Neuron (in vitro differentiated cells): ENCODE data around the gene PCED1B.
"Not testable (repeated sequence)": the region's sequence is repeated elsewhere in the genome, so short reads cannot be mapped to it uniquely, and the experiment has no call there.

Source experiments
- H2AFZ ChIP-seq: one replicate; pipeline ENCODE4 v1.6.1; 2013; ENCODE audit warnings: low read depth, mild to moderate bottlenecking, inconsistent platforms, low read length, moderate library complexity
- H3K27me3 ChIP-seq: one replicate; pipeline ENCODE4 v1.6.1; 2013; ENCODE audit warnings: low read length; ENCODE audit not compliant: insufficient read depth
- H3K36me3 ChIP-seq: one replicate; pipeline ENCODE4 v1.6.1; 2013; ENCODE audit warnings: low read length; ENCODE audit not compliant: insufficient read depth
- H3K4me1 ChIP-seq: one replicate; pipeline ENCODE4 v1.6.1; 2013; ENCODE audit warnings: low read length; ENCODE audit not compliant: insufficient read depth
- H3K4me3 ChIP-seq: 2 replicates; pipeline ENCODE4 v1.5.1; 2013; ENCODE audit warnings: mild to moderate bottlenecking, low read length, moderate library complexity
- H3K9me3 ChIP-seq: one replicate; pipeline ENCODE4 v1.6.1; 2013; ENCODE audit warnings: low read length

PCED1B gene

GRCh38 chr12:47155457-47156166 lies 76.2 kb downstream of the PCED1B start:
- no peaks in the 10 kb centered on the region for H3K4me1 ChIP-seq
- no peak overlapping the region for H2AFZ ChIP-seq
- H3K27me3 ChIP-seq = no peaks in the 10 kb centered on the region
- H3K36me3 ChIP-seq = no peaks in the 10 kb centered on the region
- H3K9me3 ChIP-seq = no peaks in the 10 kb centered on the region
- H3K4me3 ChIP-seq = no peak overlapping the region

- no peaks in the 10 kb centered on the region for H3K4me1 ChIP-seq
- H2AFZ ChIP-seq = no peak overlapping the region
- H3K27me3 ChIP-seq = no peaks in the 10 kb centered on the region
- no peak overlapping the region for H3K4me3 ChIP-seq
- H3K9me3 ChIP-seq = no peaks in the 10 kb centered on the region
- no peaks in the 10 kb centered on the region for H3K36me3 ChIP-seq
Observed at GRCh38 chr12:47156167-47156736, 76.8 kb downstream of the PCED1B start.

DNA sequence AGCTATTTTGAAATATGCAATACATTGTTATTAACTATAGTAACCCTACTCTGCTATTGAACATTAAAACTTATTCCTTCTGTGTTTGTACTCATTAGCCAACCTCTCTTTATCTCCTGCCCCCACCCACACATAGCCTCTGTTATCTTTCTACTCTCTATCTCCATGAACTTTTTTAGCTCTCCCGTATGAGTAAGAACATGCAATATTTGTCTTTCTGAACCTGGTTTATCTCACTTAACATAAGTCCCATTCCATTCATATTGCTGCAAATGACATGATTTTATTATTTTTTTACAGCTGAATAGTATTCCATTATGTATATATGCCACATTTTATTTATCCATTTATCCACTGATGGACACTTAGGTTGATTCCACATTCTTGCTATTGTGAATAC lies 79.4 kb downstream of the PCED1B start:
- Histone ChIP-seq H3K4me3 (no peak overlapping the region), H3K27me3 (no peaks in the 10 kb centered on the region), H3K36me3 (no peaks in the 10 kb centered on the region), H3K4me1 (no peaks in the 10 kb centered on the region), H2AFZ (no peak overlapping the region), H3K9me3 (no peaks in the 10 kb centered on the region)

GRCh38 chr12:47159348-47159747 lies 79.9 kb downstream of the PCED1B start:
- no peak overlapping the region for H3K4me3 ChIP-seq
- no peaks in the 10 kb centered on the region for H3K4me1 ChIP-seq
- no peaks in the 10 kb centered on the region for H3K9me3 ChIP-seq
- H3K27me3 ChIP-seq = no peaks in the 10 kb centered on the region
- H2AFZ ChIP-seq = no peak overlapping the region
- no peaks in the 10 kb centered on the region for H3K36me3 ChIP-seq

GRCh38 chr12:47160316-47161244 lies 81.2 kb downstream of the PCED1B start:
- H3K36me3 ChIP-seq = no peaks in the 10 kb centered on the region
- H3K9me3 ChIP-seq = no peaks in the 10 kb centered on the region
- H3K4me1 ChIP-seq = no peaks in the 10 kb centered on the region
- no peak overlapping the region for H2AFZ ChIP-seq
- no peaks in the 10 kb centered on the region for H3K27me3 ChIP-seq
- no peak overlapping the region for H3K4me3 ChIP-seq

DNA sequence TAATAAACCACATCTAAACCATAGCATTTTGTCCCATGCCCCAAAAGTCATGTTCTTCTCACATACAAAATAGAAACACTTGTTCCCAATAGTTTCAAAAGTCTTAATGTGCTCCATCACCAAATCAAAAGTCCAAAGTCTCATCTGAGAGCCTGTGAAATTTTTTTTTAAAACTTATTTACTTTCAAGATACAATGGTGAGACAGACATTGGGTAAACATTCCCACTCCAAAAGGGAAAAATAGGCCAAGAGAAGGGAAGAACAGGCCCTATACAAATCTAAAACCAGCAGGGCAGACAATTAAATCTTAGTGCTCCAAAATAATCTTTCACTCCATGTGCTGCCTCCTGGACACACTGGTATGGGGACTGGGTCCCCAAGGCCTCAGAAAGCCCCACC lies 84.7 kb downstream of the PCED1B start:
- Histone ChIP-seq H3K4me1 (no peaks in the 10 kb centered on the region), H3K9me3 (no peaks in the 10 kb centered on the region), H2AFZ (no peak overlapping the region), H3K36me3 (no peaks in the 10 kb centered on the region), H3K27me3 (no peaks in the 10 kb centered on the region), H3K4me3 (no peak overlapping the region)

DNA sequence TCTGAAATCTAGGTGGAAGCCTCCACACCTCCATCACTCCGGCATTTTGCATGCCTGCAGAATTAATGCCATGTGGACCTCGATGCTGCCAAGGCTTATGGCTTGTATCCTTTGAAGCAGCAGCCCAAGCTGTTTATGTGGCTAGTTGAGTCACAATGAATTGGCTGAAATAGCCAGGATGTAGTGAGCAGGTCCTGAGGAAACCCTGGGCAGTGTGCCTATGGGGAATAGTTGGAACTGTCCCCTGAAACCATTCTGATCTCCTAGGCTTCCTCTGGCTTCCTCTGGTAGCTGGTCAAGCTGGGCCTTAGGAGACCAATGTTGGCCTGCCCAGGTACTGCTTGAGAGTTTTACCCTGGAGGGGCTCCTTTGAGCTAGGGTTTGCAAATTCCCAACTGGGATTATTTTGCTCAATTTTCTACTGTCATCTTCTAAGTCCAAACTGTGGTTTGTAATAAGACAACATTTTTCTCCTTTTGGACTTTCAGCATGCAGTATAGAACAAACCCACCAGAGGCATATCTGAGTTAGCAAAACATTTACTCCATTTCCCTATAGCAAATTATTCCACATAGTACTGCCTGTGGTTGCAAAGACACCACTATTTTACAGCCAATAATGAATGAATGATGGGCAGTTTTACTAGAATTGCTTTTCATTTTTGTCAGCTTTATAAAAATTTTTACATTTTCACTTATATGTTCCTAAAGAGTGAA lies 85.5 kb downstream of the PCED1B start:
- Histone ChIP-seq H3K27me3 (no peaks in the 10 kb centered on the region), H3K4me1 (no peaks in the 10 kb centered on the region), H3K36me3 (no peaks in the 10 kb centered on the region), H2AFZ (no peak overlapping the region), H3K4me3 (no peak overlapping the region), H3K9me3 (no peaks in the 10 kb centered on the region)

- no peak overlapping the region for H2AFZ ChIP-seq
- no peaks in the 10 kb centered on the region for H3K9me3 ChIP-seq
- no peaks in the 10 kb centered on the region for H3K27me3 ChIP-seq
- H3K4me1 ChIP-seq = no peaks in the 10 kb centered on the region
- H3K36me3 ChIP-seq = no peaks in the 10 kb centered on the region
- H3K4me3 ChIP-seq = no peak overlapping the region
Observed at GRCh38 chr12:47165934-47166333, 86.5 kb downstream of the PCED1B start.

GRCh38 chr12:47166365-47166764 lies 86.9 kb downstream of the PCED1B start:
- no peaks in the 10 kb centered on the region for H3K9me3 ChIP-seq
- no peaks in the 10 kb centered on the region for H3K27me3 ChIP-seq
- no peak overlapping the region for H2AFZ ChIP-seq
- H3K4me3 ChIP-seq = no peak overlapping the region
- no peaks in the 10 kb centered on the region for H3K36me3 ChIP-seq
- H3K4me1 ChIP-seq = no peaks in the 10 kb centered on the region

DNA sequence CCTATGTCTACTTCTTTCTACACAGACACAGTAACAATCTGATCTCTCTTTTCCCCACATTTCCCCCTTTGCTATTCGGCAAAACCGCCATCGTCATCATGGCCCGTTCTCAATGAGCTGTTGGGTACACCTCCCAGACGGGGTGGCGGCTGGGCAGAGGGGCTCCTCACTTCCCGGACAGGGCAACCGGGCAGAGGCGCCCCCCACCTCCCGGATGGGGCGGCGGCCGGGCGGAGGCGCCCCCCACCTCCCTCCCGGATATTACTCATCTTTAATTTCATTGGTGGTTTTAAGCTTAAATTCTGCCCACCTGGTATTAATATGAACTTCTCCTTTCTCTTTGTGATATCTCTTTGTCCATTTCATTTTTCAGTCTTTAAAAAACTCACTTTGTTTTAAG lies 90.9 kb downstream of the PCED1B start:
- not testable (repeated sequence) for H3K4me3 ChIP-seq, H3K4me1 ChIP-seq, H3K36me3 ChIP-seq, H2AFZ ChIP-seq, H3K9me3 ChIP-seq, H3K27me3 ChIP-seq

GRCh38 chr12:47178014-47178413 lies 98.6 kb downstream of the PCED1B start:
- no peaks in the 10 kb centered on the region for H3K27me3 ChIP-seq
- no peak overlapping the region for H3K4me3 ChIP-seq
- H3K4me1 ChIP-seq = no peaks in the 10 kb centered on the region
- H3K9me3 ChIP-seq = no peaks in the 10 kb centered on the region
- no peaks in the 10 kb centered on the region for H3K36me3 ChIP-seq
- H2AFZ ChIP-seq = no peak overlapping the region

DNA sequence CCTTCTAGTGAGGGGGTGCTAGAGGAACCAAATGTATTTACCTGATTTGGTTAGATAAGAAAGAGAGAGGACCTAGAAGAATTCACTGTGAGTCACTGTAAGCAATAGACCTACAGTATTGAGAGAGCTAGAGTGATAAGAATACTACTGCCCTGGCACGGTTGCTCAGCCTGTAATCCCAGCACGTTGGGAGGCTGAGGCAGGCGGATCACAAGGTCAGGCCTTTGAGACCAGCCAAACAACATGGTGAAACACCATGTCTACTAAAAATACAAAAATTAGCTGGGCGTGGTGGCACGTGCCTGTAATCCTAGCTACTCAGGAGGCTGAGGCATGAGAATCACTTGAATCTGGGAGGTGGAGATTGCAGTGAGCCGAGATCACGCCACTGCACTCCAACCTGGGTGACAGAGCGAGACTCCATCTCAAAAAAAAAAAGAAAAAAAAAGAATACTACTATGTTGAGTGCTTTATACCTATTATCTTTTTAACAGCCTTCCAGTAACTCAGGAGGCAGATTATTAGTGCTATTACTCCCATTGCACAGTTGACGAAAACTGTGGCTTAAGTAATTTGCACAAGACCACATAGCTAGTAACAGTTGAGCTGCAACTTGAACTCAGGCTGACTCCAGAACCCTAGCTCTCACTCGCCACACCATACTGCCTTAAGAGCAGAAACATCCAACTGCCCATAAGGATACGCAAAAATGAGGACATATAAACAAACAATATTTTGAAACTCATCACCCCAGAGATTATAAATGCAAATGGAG lies 102.9 kb downstream of the PCED1B start:
- H3K4me1 ChIP-seq, H3K9me3 ChIP-seq, H3K4me3 ChIP-seq, H3K27me3 ChIP-seq, H3K36me3 ChIP-seq, H2AFZ ChIP-seq: not testable (repeated sequence)
